Tibial nerve (tissue), 4 donors: Measurements from ENCODE around the gene CSPG4. TPM values are rescaled to one million over a fixed set of nuclear protein-coding genes. Genes with fewer than 3 reads are reported as not detected.
A peak's percentile ranks its signal among the peaks of the same experiment; 100 is the strongest.
"Not testable (repeated sequence)": the region's sequence is repeated elsewhere in the genome, so short reads cannot be mapped to it uniquely, and the experiment has no call there.

Experiments
- DNase-seq, 2 donors: peaks; one replicate each; pipeline ENCODE4 v3.0.0-alpha.2; 2019; ENCODE audit warnings: low spot score in 2 of 2
- H3K27ac ChIP-seq, 4 donors: fragments of 200-600 bp; sonication (generic) in 3 of 4; one replicate each; pipeline ENCODE4 v1.5.1; 2017 to 2019; ENCODE audit warnings: mild to moderate bottlenecking in 1 of 4
- H3K27me3 ChIP-seq, 2 donors: fragments of 200-600 bp; sonication (generic) in 1 of 2; one replicate each; pipeline versions ENCODE4 v1.5.1 to v1.6.0; 2017 to 2019
- H3K36me3 ChIP-seq, 3 donors: fragments of 200-600 bp; sonication (generic); one replicate each; pipeline ENCODE4 v1.5.1; 2018 to 2019
- H3K4me1 ChIP-seq, 4 donors: fragments of 200-600 bp; sonication (generic) in 3 of 4; one replicate each; pipeline ENCODE4 v1.5.1; 2017 to 2019
- H3K4me3 ChIP-seq, 4 donors: fragments of 200-600 bp; sonication (generic) in 3 of 4; one replicate each; pipeline ENCODE4 v1.5.1; 2017 to 2019; ENCODE audit warnings: mild to moderate bottlenecking in 1 of 4, moderate library complexity in 1 of 4
- H3K9me3 ChIP-seq, 4 donors: fragments of 200-600 bp; sonication (generic) in 3 of 4; one replicate each; pipeline ENCODE4 v1.5.1; 2017 to 2019
- CTCF ChIP-seq, 5 experiments: fragments of 200-600 bp in 3 of 5; fragments of 450-650 bp in 2 of 5; sonication (generic) in 3 of 5; IDR thresholded peaks; one replicate each; pipeline ENCODE4 v1.5.1; 2016 to 2019; ENCODE audit warnings: antibody characterized with exemption in 5 of 5, mild to moderate bottlenecking in 3 of 5, moderate library complexity in 2 of 5
- EP300 ChIP-seq, 2 donors: sonication (generic); formaldehyde crosslinking; IDR thresholded peaks; one replicate each; pipeline ENCODE4 v1.6.1; 2017; ENCODE audit warnings: antibody characterized with exemption in 2 of 2, mild to moderate bottlenecking in 1 of 2
- POLR2A ChIP-seq, 2 donors: fragments of 450-650 bp; IDR thresholded peaks; one replicate each; pipeline ENCODE4 v1.6.1; 2017; ENCODE audit warnings: antibody characterized with exemption in 2 of 2, mild to moderate bottlenecking in 2 of 2, moderate library complexity in 2 of 2
- WGBS, 2 donors: methylation state at CpG; one replicate each; pipeline ENCODE4 v1.1.5; 2018; 5-methylcytosine and 5-hydroxymethylcytosine counted together
- total RNA-seq, 4 donors: library from RNA; depleted of rRNA; stranded (reverse); fragments of >200 nt; gene quantifications; one replicate each; pipeline ENCODE4 v1.1.0, GENCODE V29; 2016

The CSPG4 gene
- total RNA-seq, 4 donors from 2014 or later: 100 to 132 (median 115) TPM

DNA sequence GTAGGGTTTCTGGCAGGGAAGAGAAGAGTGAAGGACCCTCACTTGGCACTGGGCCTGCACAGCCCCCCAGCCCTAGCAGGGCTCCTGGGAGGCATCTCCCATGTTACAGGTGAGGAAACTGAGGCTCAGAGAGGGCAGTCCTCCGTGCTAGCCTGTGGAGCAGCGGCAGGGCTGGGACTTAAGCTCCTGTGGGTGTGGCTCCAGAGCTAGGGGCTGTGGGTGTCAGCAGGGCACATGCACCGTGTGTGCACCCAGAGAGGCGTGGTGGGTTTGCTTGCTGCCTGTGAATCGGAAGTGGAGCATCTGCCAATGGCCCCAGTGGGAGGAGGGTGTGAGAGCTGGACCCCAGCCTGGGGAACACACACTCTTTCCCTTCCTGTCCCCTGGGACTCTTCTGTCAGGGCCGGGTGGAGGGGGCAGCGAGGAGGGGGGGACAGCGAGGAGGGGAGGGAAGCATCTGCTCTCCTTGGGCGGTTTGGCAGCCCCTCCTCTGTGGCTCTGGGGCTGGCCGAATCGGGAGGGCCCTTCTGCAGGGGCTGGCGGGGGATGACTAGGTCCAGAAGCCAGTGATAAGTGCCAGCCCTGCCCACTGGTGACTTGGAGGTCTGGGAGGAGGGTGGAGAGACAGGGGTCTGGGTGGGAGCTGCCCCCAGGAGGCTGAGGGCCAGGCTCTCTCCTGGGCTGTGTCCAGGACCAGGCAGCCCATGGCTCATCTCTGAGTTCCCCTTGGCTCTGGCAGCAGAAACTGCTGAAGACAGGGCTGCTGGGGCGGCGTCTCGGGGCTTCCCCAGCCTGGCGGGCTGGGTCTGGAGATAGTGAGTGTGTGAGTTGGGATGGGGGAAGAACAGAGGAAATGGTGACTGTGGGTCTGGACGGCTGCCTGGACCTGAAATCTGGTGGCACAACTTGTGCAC, 12.4 kb downstream of the CSPG4 start:
- H3K27me3 ChIP-seq, H3K4me3 ChIP-seq, H3K9me3 ChIP-seq, H3K36me3 ChIP-seq: not testable (repeated sequence)
- Histone ChIP-seq H3K4me1 (peaks cover 0 to 86% (median 79%) of the 10 kb centered on the region in 4 donors), H3K27ac (peak overlapping the region; percentile 72 to 98 (median 96))
- peak in 1 of 2 donors; percentile 37 for TF ChIP-seq EP300 (IDR thresholded peaks at IDR 0.05)
- 0 to 4% methylated on average over 3 to 9 of the region's 17 CpGs for WGBS, 2 donors
- DNase-seq: peak; percentile 37 to 58

DNA sequence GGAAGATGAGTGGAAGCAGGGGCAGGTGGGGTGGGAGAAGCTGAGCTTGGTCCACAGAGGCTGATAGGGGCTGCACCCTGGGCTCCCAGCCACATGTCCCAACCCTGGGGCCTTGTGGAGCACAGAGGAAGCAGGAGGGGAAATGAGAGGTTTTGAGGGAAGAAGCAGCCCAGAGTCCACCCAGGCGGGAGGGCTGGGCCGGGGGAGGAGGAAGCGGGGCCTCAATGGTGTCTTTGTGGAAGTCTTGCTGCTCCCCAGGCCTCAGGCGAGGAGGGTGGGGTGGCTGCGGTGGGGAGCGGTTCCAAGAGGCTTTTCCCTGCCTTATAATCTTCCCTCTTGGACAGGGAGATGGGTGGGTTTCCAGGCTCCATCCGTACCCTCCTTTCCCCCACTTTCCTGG, 13.1 kb downstream of the CSPG4 start:
- peaks cover 2 to 86% (median 79%) of the 10 kb centered on the region in 4 donors for H3K4me1 ChIP-seq
- not testable (repeated sequence) for H3K36me3 ChIP-seq, H3K27me3 ChIP-seq, H3K4me3 ChIP-seq, H3K9me3 ChIP-seq
- DNase-seq: peak in 1 of 2 donors; percentile 53
- WGBS, 2 donors: 19 to 27% methylated on average over 6 to 7 of the region's 7 CpGs
- peak overlapping the region; percentile 72 to 98 (median 96) for H3K27ac ChIP-seq

- 46 to 59% methylated on average over 13 to 19 of the region's 21 CpGs for WGBS, 2 donors
- Histone ChIP-seq H3K4me1 (peaks cover 2 to 95% (median 88%) of the 10 kb centered on the region in 4 donors), H3K27ac (peak overlapping the region; percentile 72 to 98 (median 96))
- DNase-seq, H3K27me3 ChIP-seq, H3K4me3 ChIP-seq, H3K36me3 ChIP-seq, H3K9me3 ChIP-seq: not testable (repeated sequence)
Observed at GRCh38 chr15:75697974-75698747, 14.5 kb downstream of the CSPG4 start.

DNA sequence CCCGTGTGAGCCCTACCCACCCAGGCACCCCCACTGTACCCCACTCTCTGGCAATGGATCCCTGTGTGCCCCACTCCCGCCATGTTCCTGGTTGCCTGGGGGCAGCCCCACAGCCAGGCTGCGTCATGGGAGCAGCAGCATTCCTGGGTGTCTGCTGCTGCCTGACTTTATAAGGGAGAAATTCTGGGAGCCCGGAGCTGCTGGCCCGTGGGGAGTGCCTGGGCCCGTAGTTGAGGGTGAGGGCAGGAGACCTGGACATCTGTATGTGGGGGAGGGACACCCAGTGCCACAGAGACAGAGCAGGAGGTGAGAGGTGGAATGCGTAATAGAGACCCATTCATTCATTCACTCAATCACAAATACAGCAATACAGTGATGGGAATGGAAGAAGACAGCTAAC, 15.1 kb downstream of the CSPG4 start:
- 47 to 50% methylated on average over 7 of the region's 7 CpGs for WGBS, 2 donors
- H3K27ac ChIP-seq: peak overlapping the region; percentile 72 to 98 (median 96)
- peaks cover 0 to under 1% (median 0%) of the 10 kb centered on the region in 3 donors for H3K36me3 ChIP-seq
- no peak for DNase-seq
- H3K4me1 ChIP-seq: peaks cover 2 to 94% (median 87%) of the 10 kb centered on the region in 4 donors
- peak in 1 of 2 donors; percentile 56 for TF ChIP-seq EP300 (IDR thresholded peaks at IDR 0.05)
- TF ChIP-seq POLR2A (IDR thresholded peaks at IDR 0.05): peak in 1 of 2 donors; percentile 25
- no peak for TF ChIP-seq CTCF (IDR thresholded peaks at IDR 0.05)
- no peaks in the 10 kb centered on the region for H3K9me3 ChIP-seq
- H3K4me3 ChIP-seq: peak overlapping the region in 1 of 4 donors; percentile 17
- no peaks in the 10 kb centered on the region for H3K27me3 ChIP-seq

DNA sequence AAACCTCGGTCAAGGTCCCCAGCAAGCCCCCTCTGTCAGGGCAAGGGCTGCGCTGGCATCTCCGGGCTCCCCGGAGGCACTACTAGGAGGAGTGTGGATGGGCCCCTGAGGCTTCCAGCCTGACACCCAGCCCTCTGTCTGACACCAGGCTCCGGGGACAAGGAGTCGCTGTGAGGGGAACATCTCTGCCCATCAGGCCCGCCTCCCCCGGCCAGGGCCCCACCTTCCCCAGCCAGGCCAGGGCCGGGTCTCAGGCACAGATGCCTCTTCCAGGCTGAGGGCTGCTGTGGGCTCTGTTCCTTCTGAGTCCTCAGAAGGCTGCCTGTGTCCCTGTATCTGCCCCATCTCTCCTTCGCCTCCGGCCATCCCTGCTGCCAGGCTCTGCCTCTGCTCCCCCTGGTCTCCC, 15.8 kb downstream of the CSPG4 start:
- Histone ChIP-seq H3K27ac (peak overlapping the region; percentile 72 to 98 (median 96)), H3K9me3 (no peaks in the 10 kb centered on the region), H3K4me3 (peak overlapping the region in 1 of 4 donors; percentile 17), H3K36me3 (peaks cover 0 to 6% (median 0%) of the 10 kb centered on the region in 3 donors), H3K4me1 (peaks cover 2 to 88% (median 81%) of the 10 kb centered on the region in 4 donors), H3K27me3 (no peaks in the 10 kb centered on the region)
- TF ChIP-seq CTCF (IDR thresholded peaks at IDR 0.05) (no peak), EP300 (IDR thresholded peaks at IDR 0.05) (no peak), POLR2A (IDR thresholded peaks at IDR 0.05) (no peak)
- no peak for DNase-seq
- WGBS, 2 donors: 51% methylated on average over 8 to 11 of the region's 11 CpGs

DNA sequence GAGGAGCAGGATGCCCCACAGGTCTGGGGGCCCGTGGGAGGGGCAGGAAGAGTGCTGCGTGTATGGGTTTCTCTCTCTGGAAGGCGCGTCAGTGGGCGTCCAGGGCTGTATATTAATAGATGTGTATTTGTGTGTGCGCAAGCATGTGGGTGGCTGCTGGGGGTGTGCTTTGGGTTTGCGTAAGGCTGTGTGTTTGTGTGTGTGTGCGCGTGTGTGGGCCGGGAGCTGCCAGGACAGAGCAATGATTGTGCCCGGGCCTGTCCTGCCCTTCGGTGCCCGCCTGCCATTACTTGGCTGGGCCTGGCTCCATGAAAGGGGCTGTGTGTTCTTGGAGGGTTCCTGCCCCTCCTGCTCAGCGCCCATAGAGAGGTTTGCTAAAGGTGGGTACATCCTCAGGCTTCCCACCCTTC, 16.3 kb downstream of the CSPG4 start:
- no peak overlapping the region for H3K4me3 ChIP-seq
- peaks cover 0 to 12% (median 0%) of the 10 kb centered on the region in 3 donors for H3K36me3 ChIP-seq
- WGBS, 2 donors: 38 to 49% methylated on average over 14 of the region's 14 CpGs
- no peak for TF ChIP-seq CTCF (IDR thresholded peaks at IDR 0.05)
- TF ChIP-seq POLR2A (IDR thresholded peaks at IDR 0.05): peak; percentile 22 to 51
- peak; percentile 63 to 95 for TF ChIP-seq EP300 (IDR thresholded peaks at IDR 0.05)
- DNase-seq: peak; percentile 56 to 67
- no peaks in the 10 kb centered on the region for H3K9me3 ChIP-seq
- H3K27me3 ChIP-seq: no peaks in the 10 kb centered on the region
- H3K4me1 ChIP-seq: peaks cover 2 to 82% (median 77%) of the 10 kb centered on the region in 4 donors
- H3K27ac ChIP-seq: peak overlapping the region; percentile 72 to 98 (median 96)
